ENCODE data around the gene PRCD.

PRCD gene

GRCh38 chr17:76577876-76578275, 38.0 kb downstream of the PRCD start:
- H3K36me3 ChIP-seq (ENCODE audit: control insufficient read depth, insufficient read depth, low read length): no peaks in the 10 kb centered on the region
- H3K27me3 ChIP-seq (ENCODE audit: control insufficient read depth, insufficient read depth, low read length): peaks cover 11% of the 10 kb centered on the region
- H3K4me3 ChIP-seq (ENCODE audit: low read depth, low read length): no peak overlapping the region
- H3K9ac ChIP-seq (ENCODE audit: low read depth, low read length): no peak overlapping the region
- peaks cover 3% of the 10 kb centered on the region for H3K4me1 ChIP-seq (ENCODE audit: control insufficient read depth, insufficient read depth, low read length)
- H3K9me3 ChIP-seq (ENCODE audit: control insufficient read depth, insufficient read depth, low read length): no peaks in the 10 kb centered on the region

- Histone ChIP-seq H3K36me3 (ENCODE audit: control insufficient read depth, insufficient read depth, low read length) (no peaks in the 10 kb centered on the region), H3K9ac (ENCODE audit: low read depth, low read length) (no peak overlapping the region), H3K9me3 (ENCODE audit: control insufficient read depth, insufficient read depth, low read length) (no peaks in the 10 kb centered on the region), H3K4me3 (ENCODE audit: low read depth, low read length) (no peak overlapping the region), H3K4me1 (ENCODE audit: control insufficient read depth, insufficient read depth, low read length) (peaks cover 3% of the 10 kb centered on the region), H3K27me3 (ENCODE audit: control insufficient read depth, insufficient read depth, low read length) (peaks cover 13% of the 10 kb centered on the region)
Measured at GRCh38 chr17:76578376-76578775, 38.5 kb downstream of the PRCD start.

- peaks cover 4% of the 10 kb centered on the region for H3K4me1 ChIP-seq (ENCODE audit: control insufficient read depth, insufficient read depth, low read length)
- no peak overlapping the region for H3K9ac ChIP-seq (ENCODE audit: low read depth, low read length)
- no peaks in the 10 kb centered on the region for H3K36me3 ChIP-seq (ENCODE audit: control insufficient read depth, insufficient read depth, low read length)
- no peaks in the 10 kb centered on the region for H3K9me3 ChIP-seq (ENCODE audit: control insufficient read depth, insufficient read depth, low read length)
- peaks cover 21% of the 10 kb centered on the region for H3K27me3 ChIP-seq (ENCODE audit: control insufficient read depth, insufficient read depth, low read length)
- H3K4me3 ChIP-seq (ENCODE audit: low read depth, low read length): no peak overlapping the region
Measured at GRCh38 chr17:76579281-76579680, 39.4 kb downstream of the PRCD start.

GRCh38 chr17:76581515-76581914, 41.7 kb downstream of the PRCD start:
- Histone ChIP-seq H3K4me1 (ENCODE audit: control insufficient read depth, insufficient read depth, low read length) (peaks cover 6% of the 10 kb centered on the region), H3K27me3 (ENCODE audit: control insufficient read depth, insufficient read depth, low read length) (peaks cover 37% of the 10 kb centered on the region), H3K4me3 (ENCODE audit: low read depth, low read length) (no peak overlapping the region), H3K9me3 (ENCODE audit: control insufficient read depth, insufficient read depth, low read length) (no peaks in the 10 kb centered on the region), H3K36me3 (ENCODE audit: control insufficient read depth, insufficient read depth, low read length) (no peaks in the 10 kb centered on the region), H3K9ac (ENCODE audit: low read depth, low read length) (no peak overlapping the region)

- no peak overlapping the region for H3K4me3 ChIP-seq (ENCODE audit: low read depth, low read length)
- no peak overlapping the region for H3K9ac ChIP-seq (ENCODE audit: low read depth, low read length)
- no peaks in the 10 kb centered on the region for H3K36me3 ChIP-seq (ENCODE audit: control insufficient read depth, insufficient read depth, low read length)
- H3K9me3 ChIP-seq (ENCODE audit: control insufficient read depth, insufficient read depth, low read length): no peaks in the 10 kb centered on the region
- H3K27me3 ChIP-seq (ENCODE audit: control insufficient read depth, insufficient read depth, low read length): peaks cover 47% of the 10 kb centered on the region
- H3K4me1 ChIP-seq (ENCODE audit: control insufficient read depth, insufficient read depth, low read length): peaks cover 6% of the 10 kb centered on the region
Measured at GRCh38 chr17:76582660-76583059, 42.8 kb downstream of the PRCD start.

GRCh38 chr17:76584427-76585032, 44.7 kb downstream of the PRCD start:
- Histone ChIP-seq H3K36me3 (ENCODE audit: control insufficient read depth, insufficient read depth, low read length) (no peaks in the 10 kb centered on the region), H3K9me3 (ENCODE audit: control insufficient read depth, insufficient read depth, low read length) (no peaks in the 10 kb centered on the region), H3K4me3 (ENCODE audit: low read depth, low read length) (peak overlapping the region; percentile 63), H3K9ac (ENCODE audit: low read depth, low read length) (no peak overlapping the region), H3K27me3 (ENCODE audit: control insufficient read depth, insufficient read depth, low read length) (peaks cover 52% of the 10 kb centered on the region), H3K4me1 (ENCODE audit: control insufficient read depth, insufficient read depth, low read length) (peaks cover 6% of the 10 kb centered on the region)

- H3K4me3 ChIP-seq (ENCODE audit: low read depth, low read length): peak overlapping the region; percentile 63
Measured at GRCh38 chr17:76585033-76585648, 45.3 kb downstream of the PRCD start.

GRCh38 chr17:76585649-76586593, 46.1 kb downstream of the PRCD start, which contains the start of gene ST6GALNAC2:
TSS of gene ST6GALNAC2 (minus strand) at chr17:76585860. CDS start at chr17:76585808, 52 bp downstream.
- Histone ChIP-seq H3K9me3 (ENCODE audit: control insufficient read depth, insufficient read depth, low read length) (no peaks in the 10 kb centered on the region), H3K4me1 (ENCODE audit: control insufficient read depth, insufficient read depth, low read length) (peaks cover 4% of the 10 kb centered on the region), H3K9ac (ENCODE audit: low read depth, low read length) (no peak within 1 kb of the TSS), H3K27me3 (ENCODE audit: control insufficient read depth, insufficient read depth, low read length) (peaks cover 54% of the 10 kb centered on the region), H3K4me3 (ENCODE audit: low read depth, low read length) (peak within 1 kb of the TSS; percentile 63), H3K36me3 (ENCODE audit: control insufficient read depth, insufficient read depth, low read length) (no peaks in the 10 kb centered on the region)

More at GRCh38 chr17:76585033-76585648, 45.3 kb downstream of the PRCD start:
- Histone ChIP-seq H3K9ac (ENCODE audit: low read depth, low read length) (no peak overlapping the region), H3K36me3 (ENCODE audit: control insufficient read depth, insufficient read depth, low read length) (no peaks in the 10 kb centered on the region), H3K9me3 (ENCODE audit: control insufficient read depth, insufficient read depth, low read length) (no peaks in the 10 kb centered on the region), H3K4me1 (ENCODE audit: control insufficient read depth, insufficient read depth, low read length) (peaks cover 6% of the 10 kb centered on the region), H3K27me3 (ENCODE audit: control insufficient read depth, insufficient read depth, low read length) (peaks cover 54% of the 10 kb centered on the region)

GRCh38 chr17:76586741-76587487, 47.1 kb downstream of the PRCD start:
- H3K9me3 ChIP-seq (ENCODE audit: control insufficient read depth, insufficient read depth, low read length): no peaks in the 10 kb centered on the region
- H3K4me3 ChIP-seq (ENCODE audit: low read depth, low read length): peak overlapping the region; percentile 20
- no peak overlapping the region for H3K9ac ChIP-seq (ENCODE audit: low read depth, low read length)
- H3K36me3 ChIP-seq (ENCODE audit: control insufficient read depth, insufficient read depth, low read length): no peaks in the 10 kb centered on the region
- peaks cover 3% of the 10 kb centered on the region for H3K4me1 ChIP-seq (ENCODE audit: control insufficient read depth, insufficient read depth, low read length)
- peaks cover 54% of the 10 kb centered on the region for H3K27me3 ChIP-seq (ENCODE audit: control insufficient read depth, insufficient read depth, low read length)

GRCh38 chr17:76588182-76588581, 48.3 kb downstream of the PRCD start:
- no peaks in the 10 kb centered on the region for H3K36me3 ChIP-seq (ENCODE audit: control insufficient read depth, insufficient read depth, low read length)
- peaks cover 50% of the 10 kb centered on the region for H3K27me3 ChIP-seq (ENCODE audit: control insufficient read depth, insufficient read depth, low read length)
- H3K4me3 ChIP-seq (ENCODE audit: low read depth, low read length): no peak overlapping the region
- peaks cover 3% of the 10 kb centered on the region for H3K4me1 ChIP-seq (ENCODE audit: control insufficient read depth, insufficient read depth, low read length)
- H3K9ac ChIP-seq (ENCODE audit: low read depth, low read length): no peak overlapping the region
- H3K9me3 ChIP-seq (ENCODE audit: control insufficient read depth, insufficient read depth, low read length): no peaks in the 10 kb centered on the region

- H3K9ac ChIP-seq (ENCODE audit: low read depth, low read length): no peak overlapping the region
- H3K9me3 ChIP-seq (ENCODE audit: control insufficient read depth, insufficient read depth, low read length): no peaks in the 10 kb centered on the region
- H3K27me3 ChIP-seq (ENCODE audit: control insufficient read depth, insufficient read depth, low read length): peaks cover 7% of the 10 kb centered on the region
- no peaks in the 10 kb centered on the region for H3K36me3 ChIP-seq (ENCODE audit: control insufficient read depth, insufficient read depth, low read length)
- no peaks in the 10 kb centered on the region for H3K4me1 ChIP-seq (ENCODE audit: control insufficient read depth, insufficient read depth, low read length)
- no peak overlapping the region for H3K4me3 ChIP-seq (ENCODE audit: low read depth, low read length)
Measured at GRCh38 chr17:76593384-76593826, 53.6 kb downstream of the PRCD start.

All from iPS-15b (cell line).